GM04504 (cell line): Measurements from ENCODE around the gene WWOX.

Experiments
- DNase-seq: peaks from one replicate; pipeline ENCODE4 v3.0.0-alpha.2; 2012; ENCODE audit warnings: low read depth

Gene WWOX

GRCh38 chr16:79072517-79072916 is 973.1 kb downstream of the WWOX start:
- no peak for DNase-seq

- no peak for DNase-seq
These were observed 974.1 kb downstream of the WWOX start for GRCh38 chr16:79073566-79073965.

GRCh38 chr16:79074541-79074940 is 975.1 kb downstream of the WWOX start:
- DNase-seq = no peak

- DNase-seq = no peak
These were observed 975.5 kb downstream of the WWOX start for GRCh38 chr16:79074951-79075350.

GRCh38 chr16:79076047-79076767 is 976.8 kb downstream of the WWOX start:
- no peak for DNase-seq

GRCh38 chr16:79077346-79077745 is 977.9 kb downstream of the WWOX start:
- no peak for DNase-seq

- DNase-seq = no peak
These were observed 980.4 kb downstream of the WWOX start for GRCh38 chr16:79079656-79080420.

- DNase-seq = no peak
These were observed 982.0 kb downstream of the WWOX start for GRCh38 chr16:79081297-79082066.

- DNase-seq = no peak
These were observed 983.5 kb downstream of the WWOX start for GRCh38 chr16:79082970-79083369.

GRCh38 chr16:79083508-79084299 is 984.2 kb downstream of the WWOX start:
- no peak for DNase-seq

- no peak for DNase-seq
These were observed 989.5 kb downstream of the WWOX start for GRCh38 chr16:79088971-79089370.

GRCh38 chr16:79089735-79090284 is 990.4 kb downstream of the WWOX start:
- no peak for DNase-seq

- no peak for DNase-seq
These were observed 991.5 kb downstream of the WWOX start for GRCh38 chr16:79090966-79091365.

GRCh38 chr16:79092846-79093245 is 993.4 kb downstream of the WWOX start:
- DNase-seq = no peak

GRCh38 chr16:79093554-79093967 is 994.1 kb downstream of the WWOX start:
- DNase-seq = no peak

GRCh38 chr16:79096246-79096645 is 996.8 kb downstream of the WWOX start:
- no peak for DNase-seq

GRCh38 chr16:79097166-79097565 is 997.7 kb downstream of the WWOX start:
- no peak for DNase-seq

- DNase-seq = no peak
These were observed 998.3 kb downstream of the WWOX start for GRCh38 chr16:79097771-79098170.

GRCh38 chr16:79098907-79099306 is 999.5 kb downstream of the WWOX start:
- no peak for DNase-seq

- no peak for DNase-seq
These were observed 1000.3 kb downstream of the WWOX start for GRCh38 chr16:79099716-79100115.

- no peak for DNase-seq
These were observed 1001.0 kb downstream of the WWOX start for GRCh38 chr16:79100447-79100846.

GRCh38 chr16:79101491-79101890 is 1002.0 kb downstream of the WWOX start:
- DNase-seq = no peak
